ENCODE measurements around the gene ANKRD50.
A peak's percentile ranks its signal among the peaks of the same experiment; 100 is the strongest.

Gene ANKRD50, protein sequence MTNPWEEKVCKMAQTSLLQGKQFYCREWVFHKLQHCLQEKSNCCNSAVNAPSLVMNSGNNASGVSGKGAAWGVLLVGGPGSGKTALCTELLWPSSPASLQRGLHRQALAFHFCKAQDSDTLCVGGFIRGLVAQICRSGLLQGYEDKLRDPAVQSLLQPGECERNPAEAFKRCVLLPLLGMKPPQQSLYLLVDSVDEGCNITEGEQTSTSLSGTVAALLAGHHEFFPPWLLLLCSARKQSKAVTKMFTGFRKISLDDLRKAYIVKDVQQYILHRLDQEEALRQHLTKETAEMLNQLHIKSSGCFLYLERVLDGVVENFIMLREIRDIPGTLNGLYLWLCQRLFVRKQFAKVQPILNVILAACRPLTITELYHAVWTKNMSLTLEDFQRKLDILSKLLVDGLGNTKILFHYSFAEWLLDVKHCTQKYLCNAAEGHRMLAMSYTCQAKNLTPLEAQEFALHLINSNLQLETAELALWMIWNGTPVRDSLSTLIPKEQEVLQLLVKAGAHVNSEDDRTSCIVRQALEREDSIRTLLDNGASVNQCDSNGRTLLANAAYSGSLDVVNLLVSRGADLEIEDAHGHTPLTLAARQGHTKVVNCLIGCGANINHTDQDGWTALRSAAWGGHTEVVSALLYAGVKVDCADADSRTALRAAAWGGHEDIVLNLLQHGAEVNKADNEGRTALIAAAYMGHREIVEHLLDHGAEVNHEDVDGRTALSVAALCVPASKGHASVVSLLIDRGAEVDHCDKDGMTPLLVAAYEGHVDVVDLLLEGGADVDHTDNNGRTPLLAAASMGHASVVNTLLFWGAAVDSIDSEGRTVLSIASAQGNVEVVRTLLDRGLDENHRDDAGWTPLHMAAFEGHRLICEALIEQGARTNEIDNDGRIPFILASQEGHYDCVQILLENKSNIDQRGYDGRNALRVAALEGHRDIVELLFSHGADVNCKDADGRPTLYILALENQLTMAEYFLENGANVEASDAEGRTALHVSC (N-terminal part only)

DNA sequence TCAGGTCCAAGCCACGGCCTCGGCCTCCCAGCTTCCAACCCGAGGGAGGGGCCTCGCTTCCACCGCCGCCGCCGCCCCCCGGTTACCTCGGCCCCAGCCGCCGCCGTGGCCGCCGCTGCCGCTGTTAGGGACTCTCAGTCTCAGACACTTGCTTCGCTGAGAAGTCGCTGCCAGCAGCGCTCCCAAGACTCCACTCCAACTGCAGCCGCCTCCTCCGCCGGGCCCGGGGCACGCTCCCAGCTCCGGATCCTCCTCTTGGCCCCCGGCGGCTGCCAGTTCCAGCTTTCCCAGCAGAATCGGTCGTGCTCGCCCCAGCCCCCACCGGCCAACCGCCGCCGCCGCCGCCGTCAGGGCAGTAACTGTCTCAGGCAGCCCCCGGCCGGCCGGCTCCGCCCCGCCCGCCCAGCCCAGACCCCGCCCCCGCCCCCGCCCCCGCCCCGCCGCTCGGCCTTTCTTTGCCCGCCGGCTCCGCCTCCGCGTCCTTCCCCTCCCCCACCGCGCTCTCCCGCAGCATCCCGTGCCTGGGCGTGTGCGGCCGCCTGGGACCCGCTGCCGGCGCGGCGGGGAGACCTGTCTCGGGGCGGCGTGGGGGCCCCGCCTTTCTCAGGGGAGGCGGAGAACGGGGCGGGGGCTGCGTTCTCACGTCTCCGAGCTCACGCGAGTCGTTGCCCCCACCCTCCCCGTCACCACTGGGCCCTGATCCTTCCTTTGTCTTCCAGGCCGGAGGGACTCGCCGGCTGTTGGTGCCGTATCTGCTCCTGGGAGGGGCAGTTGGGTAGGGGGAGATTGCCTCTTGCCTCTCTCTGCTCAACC lies at the start of gene ANKRD50:
TSS of gene ANKRD50 (minus strand) at position 361 of the 813 bp plus-strand sequence. CDS start 2,221 bp downstream, outside the sequence.
- peak; percentile 36 for DNase-seq (ENCODE audit: low read depth)

DNA sequence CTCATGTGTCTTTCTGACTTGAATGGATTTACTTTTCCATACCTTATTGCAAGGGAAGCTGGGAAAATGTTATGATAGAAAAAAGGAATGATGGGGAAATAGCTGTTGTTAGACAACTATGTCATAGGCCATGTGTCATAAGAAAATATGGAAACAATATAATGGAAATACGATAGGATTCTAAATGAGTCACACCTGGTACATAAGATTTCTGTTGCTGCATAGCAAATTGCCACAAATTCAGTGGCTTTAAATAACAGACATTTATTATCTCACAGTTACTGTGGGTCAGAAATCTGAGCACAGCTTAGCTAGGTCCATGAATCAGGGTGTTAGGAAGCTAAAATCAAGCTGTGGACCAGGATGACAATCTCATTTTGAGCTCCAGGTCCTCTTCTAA lies 44.6 kb upstream of the ANKRD50 start:
- DNase-seq (ENCODE audit: low read depth) = no peak

DNA sequence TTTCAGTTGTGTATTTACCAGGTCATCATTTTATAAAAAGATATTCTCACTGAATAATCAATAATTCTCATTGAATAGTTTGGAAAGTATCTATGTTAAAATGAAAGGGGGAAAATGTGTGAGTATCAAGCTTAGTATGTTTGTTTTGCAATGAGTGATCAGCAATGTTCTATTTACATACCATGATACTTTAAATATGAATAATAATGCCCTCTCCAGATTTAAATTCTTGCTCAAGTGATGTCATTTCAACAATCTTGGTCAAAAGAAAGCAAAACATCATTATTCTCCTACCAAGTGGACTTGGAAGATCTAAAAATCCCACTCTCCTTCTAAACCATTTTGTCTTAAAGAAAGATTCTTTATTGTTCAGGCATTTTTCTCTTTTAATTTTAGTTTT lies 42.1 kb upstream of the ANKRD50 start:
- DNase-seq (ENCODE audit: low read depth) = no peak

DNA sequence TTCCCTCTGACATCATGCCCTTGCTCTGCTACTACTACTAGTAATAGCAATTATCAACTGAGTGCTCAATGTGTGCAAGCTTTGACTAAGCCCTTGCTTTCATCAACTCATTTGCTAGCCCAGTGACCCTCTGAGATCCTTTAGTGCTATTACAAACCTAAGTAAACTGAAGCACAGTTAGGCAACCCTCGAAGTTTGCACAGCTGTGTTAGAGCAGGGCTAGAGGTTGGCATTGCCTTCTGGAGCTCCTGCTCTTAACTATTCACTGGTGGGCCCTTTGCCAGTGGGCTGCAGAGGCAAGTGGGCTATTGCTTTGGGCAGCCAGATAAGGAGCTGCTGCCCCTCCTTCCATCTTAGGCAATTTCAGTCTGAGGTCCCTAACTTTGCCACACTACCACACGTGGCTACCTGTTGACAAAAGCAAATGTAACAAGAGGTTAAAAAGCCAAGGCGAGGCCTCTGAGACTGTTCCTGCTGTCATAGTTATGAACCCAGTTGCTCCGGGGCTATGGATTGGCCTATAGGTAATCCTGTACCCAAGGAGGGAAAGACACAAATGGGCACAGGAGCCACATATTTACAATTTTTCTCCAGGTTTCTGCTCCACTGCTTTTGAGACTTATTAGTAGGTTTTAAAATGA lies 41.5 kb upstream of the ANKRD50 start:
- DNase-seq (ENCODE audit: low read depth) = no peak

DNA sequence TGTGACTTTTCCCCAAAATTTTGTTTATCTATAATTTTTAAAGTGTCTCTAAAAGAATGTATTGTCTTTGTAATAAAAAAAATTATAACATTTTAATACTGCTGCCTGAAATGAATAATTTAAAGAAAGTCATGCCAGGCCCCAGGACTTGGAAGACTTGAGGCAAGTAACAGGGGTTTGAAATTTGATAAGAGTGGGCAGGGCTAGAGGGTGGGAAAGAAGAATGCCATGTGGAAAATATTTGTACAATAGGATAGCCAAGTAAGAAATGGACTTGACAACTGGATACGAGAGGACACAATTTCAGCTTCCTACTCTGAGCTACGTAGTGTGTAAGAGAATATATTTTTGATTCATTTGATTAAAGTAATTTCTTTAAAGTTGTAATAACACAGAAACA lies 36.9 kb upstream of the ANKRD50 start:
- no peak for DNase-seq (ENCODE audit: low read depth)

DNA sequence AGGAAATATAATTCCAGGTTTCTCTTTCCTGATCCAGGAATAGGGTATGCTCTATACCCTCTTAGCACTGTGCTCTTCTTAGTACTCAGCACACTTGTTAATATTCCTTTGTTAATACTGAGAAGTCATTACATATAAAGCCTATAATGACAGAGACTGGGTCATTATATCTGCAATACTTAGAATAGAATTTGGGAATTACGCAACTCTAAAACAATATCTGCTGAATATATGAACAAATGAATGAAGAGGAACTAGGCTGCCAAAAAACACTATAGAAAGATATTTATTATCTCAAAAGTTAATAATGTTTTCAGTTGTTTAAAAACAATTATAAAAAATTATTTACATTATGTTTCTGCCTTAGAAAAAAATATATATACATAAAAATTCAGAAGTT lies 36.4 kb upstream of the ANKRD50 start:
- DNase-seq (ENCODE audit: low read depth) = no peak

DNA sequence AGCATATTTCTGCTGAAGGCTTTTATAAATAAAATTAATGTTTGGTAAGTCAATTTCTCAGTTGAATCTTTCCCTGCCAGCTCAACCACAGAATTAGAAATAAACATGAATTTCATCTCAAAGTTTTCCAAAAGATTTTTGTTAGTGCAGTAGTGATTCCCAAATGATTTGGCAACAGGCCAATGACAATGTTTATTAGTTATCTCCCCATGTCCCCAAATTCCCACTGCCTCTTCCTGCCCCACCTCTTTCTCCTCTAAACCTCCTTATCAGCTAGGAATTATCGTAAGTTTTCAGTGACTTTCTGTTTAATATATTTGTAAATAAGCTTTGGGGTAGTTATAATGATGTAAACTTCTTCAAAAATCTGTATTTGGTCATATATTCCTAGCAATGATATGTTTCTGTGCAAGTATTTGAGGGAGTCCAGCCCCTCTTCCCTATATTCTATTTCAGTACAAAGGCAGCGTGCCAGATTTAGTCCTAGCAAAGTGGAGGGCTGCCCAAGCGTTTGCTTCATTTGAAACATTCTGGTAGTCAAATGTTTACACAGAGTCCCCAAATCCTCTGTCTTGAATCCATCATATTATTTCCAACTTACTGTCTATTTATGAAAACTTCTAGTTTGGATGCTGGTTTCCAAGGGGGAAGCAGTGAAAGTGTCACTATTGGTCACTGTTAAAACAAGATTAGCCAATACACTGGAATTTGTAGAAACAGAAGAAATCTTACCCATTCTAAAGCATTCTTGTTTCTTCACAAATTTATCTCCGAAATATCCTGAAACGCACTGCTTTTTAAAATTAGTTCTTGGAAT lies 33.7 kb upstream of the ANKRD50 start:
- DNase-seq (ENCODE audit: low read depth) = no peak

DNA sequence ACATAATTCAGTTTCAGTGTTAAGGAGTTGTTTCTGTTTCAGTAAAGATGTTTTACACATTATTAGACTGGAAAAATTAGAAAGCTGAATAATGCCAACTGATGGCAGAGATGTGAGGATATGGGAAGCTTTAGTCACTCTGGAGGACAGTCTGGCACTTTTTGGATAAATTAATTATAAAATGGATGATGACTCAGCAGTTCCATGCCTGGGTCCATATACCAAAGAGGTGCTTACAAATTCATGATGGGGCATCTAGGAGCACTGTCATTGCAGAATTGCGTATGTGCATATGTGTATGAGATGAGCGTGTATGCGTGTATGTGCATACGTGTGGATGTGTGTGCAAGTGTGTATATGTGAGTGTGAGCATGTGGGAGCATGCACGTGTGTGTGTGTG lies 31.2 kb upstream of the ANKRD50 start:
- no peak for DNase-seq (ENCODE audit: low read depth)

DNA sequence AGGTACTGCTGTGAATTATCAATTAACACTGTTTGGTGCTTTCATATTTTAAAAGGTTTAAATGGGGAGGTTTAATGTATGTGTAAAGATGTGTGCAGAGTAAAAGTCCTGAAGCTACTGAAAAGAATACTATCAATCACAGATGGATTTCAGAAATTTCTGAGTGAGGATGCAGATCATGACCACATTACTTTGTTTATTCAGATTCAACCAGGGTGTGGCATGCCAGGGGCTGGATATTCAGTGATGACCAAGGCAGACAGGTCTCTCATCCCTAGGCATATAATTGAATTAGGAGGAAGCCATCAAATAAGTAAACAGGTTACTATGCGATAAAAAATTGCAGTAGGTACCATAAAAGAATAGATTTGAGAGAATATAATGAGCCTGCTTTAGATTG lies 28.0 kb upstream of the ANKRD50 start:
- no peak for DNase-seq (ENCODE audit: low read depth)

DNA sequence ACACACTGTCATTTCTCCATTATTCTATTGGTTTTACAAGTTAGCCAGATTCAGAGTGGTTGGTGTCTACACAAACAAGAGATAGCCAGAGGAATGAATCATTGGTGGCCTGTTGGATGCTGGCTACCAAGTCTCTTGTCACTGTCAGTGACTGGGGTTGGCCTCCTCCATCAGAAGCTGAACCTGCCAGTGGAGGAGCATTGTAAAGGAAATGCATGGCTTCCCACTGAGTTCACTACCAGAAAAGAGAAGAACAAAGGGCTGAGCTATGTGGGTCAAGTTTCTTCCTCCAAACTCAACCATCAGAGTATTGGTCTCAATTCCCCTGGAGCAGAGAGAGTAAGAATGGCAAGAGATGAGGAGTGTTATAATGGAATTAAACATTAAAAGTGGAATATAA lies 26.5 kb upstream of the ANKRD50 start:
- no peak for DNase-seq (ENCODE audit: low read depth)

DNA sequence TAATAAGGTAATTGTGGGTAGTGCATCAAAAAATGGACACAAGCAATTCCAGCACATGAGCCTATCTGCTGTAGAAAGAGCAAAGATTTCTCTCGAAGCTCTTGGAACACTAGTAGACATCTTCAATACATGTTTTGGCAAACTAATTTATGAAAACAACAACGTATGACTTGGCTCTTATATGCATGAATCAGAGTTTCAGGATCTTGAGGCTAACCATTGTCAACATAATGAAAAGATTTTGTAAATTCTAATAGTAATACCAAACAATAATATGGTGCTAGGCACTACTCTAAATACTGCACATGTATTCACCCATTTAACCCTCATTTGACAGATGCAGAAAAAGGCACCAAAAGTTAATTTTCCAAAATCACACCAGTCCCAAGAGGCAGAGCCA lies 25.1 kb upstream of the ANKRD50 start:
- no peak for DNase-seq (ENCODE audit: low read depth)

DNA sequence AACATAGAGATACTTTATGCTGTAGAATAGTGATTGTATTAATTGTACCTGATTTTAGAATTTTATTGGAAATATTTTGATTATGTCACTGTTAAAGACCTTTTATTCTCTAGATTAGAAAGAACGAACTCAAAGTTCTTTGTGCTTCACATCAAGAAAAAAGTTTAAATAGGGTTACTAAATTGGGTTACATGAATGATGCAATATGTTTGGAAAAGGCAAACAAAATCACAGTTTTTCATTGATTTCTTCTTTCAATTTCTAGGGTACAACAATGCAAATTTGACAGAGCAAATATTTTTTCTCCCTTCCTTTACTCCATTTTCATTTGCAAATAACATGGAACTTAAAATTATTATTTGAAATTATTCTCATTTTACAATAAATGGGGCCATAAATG lies 24.0 kb upstream of the ANKRD50 start:
- no peak for DNase-seq (ENCODE audit: low read depth)

DNA sequence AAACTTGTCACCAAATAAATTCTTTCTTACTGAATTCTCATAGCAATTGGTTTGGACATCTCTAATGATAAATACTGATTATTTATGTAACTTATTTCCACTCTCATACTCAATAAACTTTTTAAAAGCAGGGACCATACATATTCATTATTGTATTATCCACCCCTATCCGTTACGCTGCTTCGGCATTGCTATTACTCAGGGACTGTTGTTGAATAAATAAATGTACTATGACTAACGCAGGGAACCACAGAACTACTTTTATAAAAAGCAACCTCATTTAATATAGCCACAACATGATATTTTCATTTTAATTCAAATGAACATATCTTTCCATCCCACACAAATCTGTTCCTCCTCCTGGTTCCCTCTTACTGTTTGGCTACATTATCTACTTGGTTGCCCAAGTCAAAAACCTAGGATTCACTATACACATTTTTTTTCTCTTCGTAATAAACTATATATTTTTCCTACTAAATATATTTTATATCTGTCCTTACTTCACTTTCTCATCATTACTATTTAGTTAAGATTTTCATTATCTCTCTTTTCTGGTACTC lies 14.9 kb upstream of the ANKRD50 start:
- no peak for DNase-seq (ENCODE audit: low read depth)

DNA sequence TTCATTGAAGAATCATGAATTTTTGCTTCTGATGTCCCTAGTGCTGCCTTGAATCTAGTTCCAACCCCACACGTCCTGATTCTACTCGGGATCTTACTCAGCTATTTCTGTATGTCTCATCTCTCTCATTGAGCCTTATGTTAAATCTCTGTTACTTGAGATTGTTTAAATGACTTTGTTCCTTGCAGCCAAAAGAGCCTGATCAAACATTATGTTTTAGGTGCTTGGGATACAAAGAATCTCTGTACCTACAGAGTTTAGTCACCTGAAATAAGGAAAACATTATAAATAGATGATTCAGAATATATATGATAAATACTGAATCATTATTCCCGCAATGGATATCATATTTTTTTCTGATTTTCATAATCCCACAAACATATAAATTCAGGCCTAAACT lies 13.7 kb upstream of the ANKRD50 start:
- no peak for DNase-seq (ENCODE audit: low read depth)

DNA sequence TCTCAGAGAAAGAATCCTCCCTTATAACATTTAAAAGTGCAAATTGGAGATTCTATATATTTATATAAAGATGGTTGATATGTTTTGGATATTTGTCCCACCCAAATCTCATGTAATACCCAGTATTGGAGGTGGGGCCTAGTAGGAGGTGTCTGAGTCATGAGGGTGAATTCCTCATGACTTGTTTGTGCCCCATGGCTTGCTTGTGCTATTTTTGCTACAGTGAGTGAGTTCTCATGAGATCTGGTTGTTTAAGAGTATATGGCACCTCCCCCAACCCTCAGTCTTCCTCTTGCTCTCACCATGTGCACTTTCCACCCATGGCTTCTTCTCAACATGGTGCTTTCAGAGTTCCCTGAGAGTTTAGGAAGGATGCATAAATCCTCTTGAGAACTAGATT lies 9.5 kb upstream of the ANKRD50 start:
- DNase-seq (ENCODE audit: low read depth) = no peak

DNA sequence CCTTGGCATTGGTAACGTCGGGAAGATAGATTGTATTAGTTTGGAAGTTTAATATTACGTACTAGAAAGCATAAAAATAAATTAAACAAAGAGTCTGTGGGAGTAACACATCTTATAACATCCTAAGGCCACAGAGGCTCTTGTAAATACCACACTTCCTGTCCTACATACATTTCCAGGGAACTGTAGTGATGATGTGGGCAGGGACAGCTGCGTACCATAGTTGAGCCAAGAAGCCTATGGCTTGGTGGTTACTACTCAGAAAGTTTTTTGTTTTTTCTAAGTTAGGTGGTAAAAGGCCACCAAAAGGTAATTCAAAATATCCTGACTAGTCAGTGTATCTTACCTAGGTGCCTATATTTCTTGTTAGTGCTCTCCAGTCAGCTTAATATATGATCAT lies 4.6 kb upstream of the ANKRD50 start:
- no peak for DNase-seq (ENCODE audit: low read depth)

DNA sequence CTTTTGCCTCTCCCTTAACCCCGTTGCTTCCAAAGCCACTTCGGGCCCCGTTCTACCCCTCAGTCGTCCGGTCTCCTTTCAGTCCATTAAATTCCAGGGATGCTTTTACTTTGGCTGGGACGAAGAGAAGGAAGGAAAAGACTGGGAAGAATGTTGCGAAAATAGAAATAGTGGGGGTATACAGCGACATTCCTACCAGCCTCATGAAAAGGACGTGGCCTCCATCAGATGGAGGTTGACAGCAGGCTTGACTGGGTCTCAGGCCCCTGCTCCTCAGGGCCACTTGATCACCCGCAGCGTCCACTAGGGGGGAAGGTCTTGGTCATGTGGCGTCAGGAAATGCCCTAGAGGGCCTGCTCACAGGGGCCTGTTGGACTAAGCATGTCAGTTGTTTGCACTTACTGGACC lies 657 bp upstream of the ANKRD50 start:
- no peak for DNase-seq (ENCODE audit: low read depth)

DNA sequence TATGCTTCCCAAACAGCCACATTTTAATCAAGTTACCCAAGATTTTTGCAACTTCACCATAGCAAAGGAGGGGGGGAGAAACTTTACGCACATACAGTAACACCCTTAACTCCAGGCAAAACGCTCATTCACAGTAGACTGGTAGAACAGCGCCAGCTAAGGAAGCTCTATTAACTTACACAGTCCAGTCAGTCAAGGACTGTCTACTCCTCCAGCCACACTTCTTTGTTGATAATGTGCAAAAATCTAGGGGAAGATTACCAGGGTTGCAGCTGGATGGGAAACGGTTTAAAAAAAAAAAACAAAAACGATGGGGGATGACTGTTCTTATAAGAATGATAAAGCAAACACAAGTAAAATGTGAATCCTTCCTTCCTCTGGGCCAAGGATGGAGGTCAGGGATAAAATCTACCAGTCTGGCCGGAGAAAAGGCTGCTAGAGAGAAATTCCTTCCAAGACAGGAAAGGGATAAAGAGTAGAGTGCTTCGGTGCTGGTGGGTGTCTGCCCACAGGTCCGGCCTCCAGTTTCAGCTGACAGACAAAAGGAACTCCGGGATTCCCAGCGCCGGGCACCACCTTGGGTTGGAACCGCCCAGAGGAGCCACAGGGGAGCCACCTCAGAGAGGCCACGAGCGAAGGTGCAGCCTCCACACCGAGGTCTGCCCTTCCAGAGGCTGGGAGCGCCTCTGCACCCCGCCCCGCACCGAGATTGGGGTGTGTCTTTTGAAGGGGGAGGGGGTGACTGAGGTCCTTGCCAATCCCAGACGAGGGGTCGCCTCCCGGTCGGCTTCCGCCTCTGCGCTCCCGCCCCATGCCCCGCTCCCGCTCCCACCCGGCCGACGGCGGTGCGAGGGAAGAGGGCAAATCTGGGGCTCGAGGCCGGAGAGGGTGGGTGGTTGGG lies 811 bp downstream of the ANKRD50 start:
- no peak for DNase-seq (ENCODE audit: low read depth)

DNA sequence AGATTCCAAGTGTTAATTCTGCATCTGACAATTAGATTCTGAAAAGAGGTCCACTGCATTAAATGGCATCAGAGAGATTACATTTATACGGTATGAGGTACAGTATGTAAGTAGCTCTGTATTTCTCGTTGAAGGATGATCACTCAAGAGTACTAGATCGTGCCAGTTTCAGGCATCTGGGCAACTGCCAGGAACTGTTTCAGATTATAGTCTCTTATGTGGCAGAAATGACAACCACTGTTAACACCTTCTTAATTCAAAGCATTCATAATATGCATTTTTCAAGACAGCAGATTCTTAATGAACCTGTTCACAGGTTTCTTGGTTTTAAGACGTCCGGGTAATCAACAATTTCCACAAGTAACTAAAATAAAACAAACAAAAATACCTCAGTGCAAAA lies 1.6 kb downstream of the ANKRD50 start:
- DNase-seq (ENCODE audit: low read depth) = no peak
